Endothelial cell of umbilical vein (primary cell): ENCODE results near the gene PIAS2. TPM values are rescaled to one million over a fixed set of nuclear protein-coding genes. Genes with fewer than 3 reads are reported as not detected.
A peak's percentile ranks its signal among the peaks of the same experiment; 100 is the strongest.

Source experiments
- BruUV-seq: library from RNA; stranded (reverse); fragments of 400-500 nt; replicated peaks from 2 replicates; lab custom pipeline; 2021; lab: Mats Ljungman, UMichigan
- CTCF ChIA-PET: fragments of 300-600, 350-600 bp; sonication (Branson Sonifier 250); formaldehyde crosslinking; loops from one replicate; lab custom pipeline; 2021; ENCODE audit warnings: antibody characterized with exemption, inconsistent platforms; lab: Charles Lee
- POLR2A ChIA-PET: fragments of 300-600, 350-600 bp; sonication (Branson Sonifier 250); formaldehyde crosslinking; loops from one replicate; lab custom pipeline; 2021; ENCODE audit warnings: antibody characterized with exemption, inconsistent platforms; lab: Charles Lee
- DNase-seq: peaks from one replicate; pipeline ENCODE4 v3.0.0-alpha.2; 2011; ENCODE audit warnings: low read depth, low spot score
- FAIRE-seq: peaks from 2 replicates; lab custom pipeline; 2011; peaks lifted over from hg19 to GRCh38; lab: Jason Lieb, UNC
- H2AFZ ChIP-seq: 2 replicates; pipeline ENCODE4 v1.6.0; 2012; ENCODE audit warnings: low read depth, low read length, control low read depth, inconsistent platforms
- H3K27ac ChIP-seq: 2 replicates; pipeline ENCODE4 v1.5.1; 2011; ENCODE audit warnings: low read depth, mild to moderate bottlenecking, control low read depth, low read length, moderate library complexity; ENCODE audit not compliant: insufficient read depth
- H3K27me3 ChIP-seq, 2 experiments: 2 replicates each; pipeline versions ENCODE4 v1.6.0 to v1.6.1; 2011; ENCODE audit warnings: low read length in 2 of 2, mixed read lengths in 1 of 2; ENCODE audit not compliant: control insufficient read depth in 2 of 2, insufficient read depth in 2 of 2
- H3K36me3 ChIP-seq, 2 experiments: 2 replicates in 1 of 2; 3 replicates in 1 of 2; pipeline ENCODE4 v1.5.1; 2011; ENCODE audit warnings: low read length in 2 of 2, mild to moderate bottlenecking in 1 of 2, moderate library complexity in 1 of 2; ENCODE audit not compliant: control insufficient read depth in 2 of 2, insufficient read depth in 2 of 2; ENCODE audit errors: extremely low read depth in 1 of 2
- H3K4me1 ChIP-seq: 3 replicates; pipeline ENCODE4 v1.5.1; 2011; ENCODE audit warnings: mild to moderate bottlenecking, low read length; ENCODE audit not compliant: control insufficient read depth, insufficient read depth; ENCODE audit errors: extremely low read depth
- H3K4me2 ChIP-seq: 2 replicates; pipeline ENCODE4 v1.6.1; 2011; ENCODE audit warnings: low read length, control low read depth, mixed read lengths; ENCODE audit not compliant: insufficient read depth
- H3K4me3 ChIP-seq, 3 experiments: fragments of 200-600 bp in 1 of 3; sonication (generic), shearing (Covaris generic) in 1 of 3; replicated peaks in 1 of 3; 2 replicates each; pipeline ENCODE4 v1.5.1; 2011 to 2016; ENCODE audit warnings: control low read depth in 3 of 3, low read length in 3 of 3, mild to moderate bottlenecking in 2 of 3, inconsistent platforms in 1 of 3, low read depth in 1 of 3, moderate library complexity in 1 of 3; ENCODE audit not compliant: insufficient read depth in 1 of 3
- H3K79me2 ChIP-seq: 2 replicates; pipeline ENCODE4 v1.6.0; 2012; ENCODE audit warnings: low read length, inconsistent platforms; ENCODE audit not compliant: control insufficient read depth, insufficient read depth
- H3K9ac ChIP-seq: replicated peaks from 2 replicates; pipeline ENCODE3; 2011; ENCODE audit warnings: low read length, control low read depth; ENCODE audit not compliant: insufficient read depth; ENCODE audit errors: extremely low read depth
- H3K9me1 ChIP-seq: replicated peaks from 3 replicates; pipeline ENCODE4 v1.6.0; 2011; ENCODE audit warnings: mild to moderate bottlenecking, low read length; ENCODE audit not compliant: control insufficient read depth, insufficient read depth; ENCODE audit errors: extremely low read depth
- H3K9me3 ChIP-seq: replicated peaks from 2 replicates; pipeline ENCODE4 v1.5.1; 2012; ENCODE audit warnings: low read length, inconsistent platforms; ENCODE audit not compliant: control insufficient read depth, insufficient read depth
- H4K20me1 ChIP-seq: replicated peaks from 2 replicates; pipeline ENCODE3; 2011; ENCODE audit warnings: mild to moderate bottlenecking, low read length; ENCODE audit not compliant: control insufficient read depth, insufficient read depth; ENCODE audit errors: extremely low read depth
- CTCF ChIP-seq, 2 donors: IDR thresholded peaks; 1 replicate in 1 of 2; 2 replicates in 1 of 2; pipeline ENCODE4 v1.5.1; 2011; ENCODE audit warnings: low read length in 2 of 2, mild to moderate bottlenecking in 2 of 2, moderate library complexity in 2 of 2, control low read depth in 1 of 2, inconsistent platforms in 1 of 2, low read depth in 1 of 2; ENCODE audit not compliant: insufficient read depth in 1 of 2; ENCODE audit errors: extremely low read depth in 1 of 2
- EZH2 ChIP-seq: IDR thresholded peaks from 2 replicates; pipeline ENCODE4 v1.6.1; 2012; ENCODE audit warnings: borderline replicate concordance, low read depth, mild to moderate bottlenecking, moderate library complexity, low read length, inconsistent platforms; ENCODE audit not compliant: severe bottlenecking
- FOS ChIP-seq: IDR thresholded peaks from 2 replicates; pipeline ENCODE4 v1.6.1; 2011; ENCODE audit warnings: mild to moderate bottlenecking, low read length, moderate library complexity, borderline replicate concordance; ENCODE audit not compliant: insufficient read depth
- GATA2 ChIP-seq: IDR thresholded peaks from 2 replicates; pipeline ENCODE4 v1.7.0; 2011; ENCODE audit warnings: low read depth, mild to moderate bottlenecking, moderate library complexity, mixed read lengths, low read length; ENCODE audit not compliant: insufficient read length, insufficient read depth
- JUN ChIP-seq: IDR thresholded peaks from 2 replicates; pipeline ENCODE4 v1.6.1; 2011; ENCODE audit warnings: borderline replicate concordance, low read depth; ENCODE audit not compliant: insufficient read length, insufficient read depth
- MYC ChIP-seq: IDR thresholded peaks from one replicate; pipeline ENCODE4 v1.6.1; 2011; ENCODE audit warnings: mild to moderate bottlenecking, low read depth, low read length
- POLR2A ChIP-seq: IDR thresholded peaks from 2 replicates; pipeline ENCODE4 v1.6.1; 2012; ENCODE audit warnings: low read depth, mild to moderate bottlenecking, control low read depth, low read length
- POLR2AphosphoS5 ChIP-seq: IDR thresholded peaks from 2 replicates; pipeline ENCODE4 v1.6.1; 2012; ENCODE audit warnings: low read depth, mild to moderate bottlenecking, control low read depth, low read length, moderate library complexity; ENCODE audit not compliant: insufficient read depth
- dilution Hi-C: fragments of 300-500 bp; cut with MboI; formaldehyde crosslinking; loops from one replicate; pipeline ENCODE4 v1.15.0; 2019; ENCODE audit warnings: low sequenced_read_pairs; ENCODE audit not compliant: extremely low pct_ligation_motif_present
- intact Hi-C: fragments of 100-400 bp; cut with micrococcal nuclease; formaldehyde crosslinking; loops from one replicate; pipeline ENCODE4 v1.10.0; 2022
- polyA plus RNA-seq, 4 experiments: library from polyadenylated mRNA; depleted of rRNA in 3 of 4; stranded (reverse) in 3 of 4; unstranded in 1 of 4; fragments of >200 nt; gene quantifications; 2 replicates each; pipeline versions ENCODE4 v1.2.1 to v1.2.3, GENCODE V29; 2011 to 2012; ENCODE audit warnings: missing spikeins in 1 of 4
- total RNA-seq: library from RNA; stranded (reverse); gene quantifications from 2 replicates; pipeline ENCODE4 v1.2.3, GENCODE V29; 2021
- TF ChIP-seq, protein P1 (sequence below): IDR thresholded peaks from 2 replicates; pipeline ENCODE4 v1.6.1; 2011; ENCODE audit not compliant: insufficient read depth, insufficient read length

Gene PIAS2
- total and polyA plus RNA-seq, 2 donors (not counting 3 experiments of a cell fraction or from before 2014, with no cell fraction given) = 7.0 to 34.3 TPM

- H3K9ac ChIP-seq = peak overlapping the region; percentile 87
Observed at GRCh38 chr18:46915800-46916550, 1.3 kb downstream of the PIAS2 start.

More at GRCh38 chr18:46915800-46916550, 1.3 kb downstream of the PIAS2 start:
- peak overlapping the region; percentile 68 to 93 (median 83) for H3K4me3 ChIP-seq
- H3K79me2 ChIP-seq = peaks cover 46% of the 10 kb centered on the region
- BruUV-seq = TSS peak; percentile 31
- no peaks in the 10 kb centered on the region for H3K27me3 ChIP-seq
- no peaks in the 10 kb centered on the region for H4K20me1 ChIP-seq
- no peak overlapping the region for H2AFZ ChIP-seq
- ChIA-PET POLR2A (no interaction called here), CTCF (interaction anchor here (0.8 to 1.1 kb wide), 3 partner anchors 14 to 742 kb away, joined by 3 read pairs; a partner anchor contains a TSS)
- no peaks in the 10 kb centered on the region for H3K9me1 ChIP-seq
- H3K27ac ChIP-seq = no peak overlapping the region
- H3K4me2 ChIP-seq = peak overlapping the region; percentile 98
- TF ChIP-seq CTCF (IDR thresholded peaks at IDR 0.05; ENCODE audit: extremely low read depth in 1 of 2, insufficient read depth in 1 of 2, low read depth in 1 of 2, low read length in 2 of 2) (no peak), GATA2 (no peak), POLR2AphosphoS5 (no peak), POLR2A (no peak), EZH2 (no peak), JUN (no peak), FOS (no peak), MYC (no peak)
- TF ChIP-seq, protein P1, sequence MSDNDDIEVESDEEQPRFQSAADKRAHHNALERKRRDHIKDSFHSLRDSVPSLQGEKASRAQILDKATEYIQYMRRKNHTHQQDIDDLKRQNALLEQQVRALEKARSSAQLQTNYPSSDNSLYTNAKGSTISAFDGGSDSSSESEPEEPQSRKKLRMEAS = no peak
- FAIRE-seq (peak; percentile 72), DNase-seq (no peak)
- H3K9me3 ChIP-seq = no peaks in the 10 kb centered on the region
- intact Hi-C loops (loop anchor here (10.0 kb wide), 1 partner anchor 261 kb away; the partner anchor contains the start of gene LOXHD1), dilution Hi-C loops (no loop called here)
- peaks cover 12% of the 10 kb centered on the region for H3K4me1 ChIP-seq
- no peaks in the 10 kb centered on the region for H3K36me3 ChIP-seq
